ENCODE results near the gene SNCA.

Gene SNCA

GRCh38 chr4:89759426-89759825 is 77.5 kb downstream of the SNCA start:
- no peak for DNase-seq (ENCODE audit: low read depth)
- H3K4me3 ChIP-seq (ENCODE audit: low read length), result no peak overlapping the region
- TF ChIP-seq, protein P1, sequence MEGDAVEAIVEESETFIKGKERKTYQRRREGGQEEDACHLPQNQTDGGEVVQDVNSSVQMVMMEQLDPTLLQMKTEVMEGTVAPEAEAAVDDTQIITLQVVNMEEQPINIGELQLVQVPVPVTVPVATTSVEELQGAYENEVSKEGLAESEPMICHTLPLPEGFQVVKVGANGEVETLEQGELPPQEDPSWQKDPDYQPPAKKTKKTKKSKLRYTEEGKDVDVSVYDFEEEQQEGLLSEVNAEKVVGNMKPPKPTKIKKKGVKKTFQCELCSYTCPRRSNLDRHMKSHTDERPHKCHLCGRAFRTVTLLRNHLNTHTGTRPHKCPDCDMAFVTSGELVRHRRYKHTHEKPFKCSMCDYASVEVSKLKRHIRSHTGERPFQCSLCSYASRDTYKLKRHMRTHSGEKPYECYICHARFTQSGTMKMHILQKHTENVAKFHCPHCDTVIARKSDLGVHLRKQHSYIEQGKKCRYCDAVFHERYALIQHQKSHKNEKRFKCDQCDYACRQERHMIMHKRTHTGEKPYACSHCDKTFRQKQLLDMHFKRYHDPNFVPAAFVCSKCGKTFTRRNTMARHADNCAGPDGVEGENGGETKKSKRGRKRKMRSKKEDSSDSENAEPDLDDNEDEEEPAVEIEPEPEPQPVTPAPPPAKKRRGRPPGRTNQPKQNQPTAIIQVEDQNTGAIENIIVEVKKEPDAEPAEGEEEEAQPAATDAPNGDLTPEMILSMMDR (conservative IDR thresholded peaks at IDR 0.05; ENCODE audit: low read length), result no peak

DNA sequence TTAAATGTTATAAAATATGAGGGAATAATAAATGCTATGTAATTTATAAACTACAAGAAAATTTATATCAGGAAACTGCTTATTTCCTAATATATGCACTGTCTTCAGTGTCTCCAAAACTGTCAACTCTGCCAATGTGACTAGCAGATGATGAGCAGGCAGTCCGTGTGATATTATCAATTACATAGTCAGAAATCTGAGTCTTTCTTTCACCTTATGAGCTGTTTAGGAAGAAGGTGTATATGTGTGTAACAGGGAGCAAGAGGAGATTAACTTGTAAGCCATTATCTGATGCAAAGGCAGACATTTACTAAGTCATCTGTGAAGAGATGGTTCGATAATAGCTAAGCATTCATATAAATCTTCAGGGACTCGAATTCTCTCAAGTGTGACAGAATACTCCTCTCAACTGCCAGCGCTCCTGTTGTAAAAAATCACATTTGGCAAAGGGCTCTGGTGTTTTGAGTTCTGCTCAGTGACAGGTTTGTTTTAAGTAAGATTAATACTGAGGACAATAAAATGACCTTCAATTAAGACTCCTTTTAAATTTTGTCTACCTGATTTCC is 79.7 kb downstream of the SNCA start:
- TF ChIP-seq, protein P1 (conservative IDR thresholded peaks at IDR 0.05; ENCODE audit: low read length), result no peak

DNA sequence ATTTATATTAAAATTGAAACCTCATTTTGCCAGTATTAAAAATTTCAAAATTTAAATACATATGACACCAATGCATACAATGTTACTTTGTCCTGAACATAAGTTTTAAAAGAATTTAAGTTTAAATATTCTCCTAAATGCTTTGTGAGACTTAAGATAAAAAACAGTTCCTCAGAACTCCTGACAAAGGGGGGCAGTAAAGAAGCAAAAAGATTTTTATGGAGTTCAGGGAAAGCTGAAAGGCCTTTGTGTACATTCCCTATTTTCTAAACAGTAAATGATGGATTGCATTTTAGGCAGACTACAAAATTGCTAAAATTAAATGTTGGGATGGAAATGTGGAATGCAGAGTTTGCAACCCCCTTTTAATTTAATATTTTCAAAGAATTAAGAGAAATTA is 81.7 kb downstream of the SNCA start:
- no peak overlapping the region for H3K4me3 ChIP-seq (ENCODE audit: low read length)
- no peak for DNase-seq (ENCODE audit: low read depth)
- TF ChIP-seq, protein P1 (conservative IDR thresholded peaks at IDR 0.05; ENCODE audit: low read length), result peak; percentile 28

More for the DNA sequence above, 79.7 kb downstream of the SNCA start:
- no peak overlapping the region for H3K4me3 ChIP-seq (ENCODE audit: low read length)
- no peak for DNase-seq (ENCODE audit: low read depth)

DNA sequence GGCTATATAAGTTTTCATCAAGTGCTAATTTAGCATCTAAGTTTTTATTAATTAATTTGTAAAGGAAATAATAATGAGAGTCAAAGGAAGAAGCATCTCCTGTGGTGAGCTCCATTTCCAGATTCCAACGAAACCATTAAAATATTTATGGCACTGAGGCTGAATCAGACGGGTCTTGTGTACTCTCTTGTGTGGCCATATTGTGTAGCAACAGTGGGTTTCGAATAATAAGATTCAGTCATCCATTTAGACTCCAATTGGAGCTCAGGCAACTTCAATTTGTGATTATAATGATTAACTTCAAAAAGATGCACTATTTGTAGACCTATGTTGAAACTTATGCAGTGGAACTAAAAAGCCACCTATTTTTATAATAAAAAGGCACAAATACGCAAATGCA is 82.4 kb downstream of the SNCA start:
- DNase-seq (ENCODE audit: low read depth), result peak; percentile 21
- TF ChIP-seq, protein P1 (conservative IDR thresholded peaks at IDR 0.05; ENCODE audit: low read length), result no peak
- H3K4me3 ChIP-seq (ENCODE audit: low read length), result no peak overlapping the region

DNA sequence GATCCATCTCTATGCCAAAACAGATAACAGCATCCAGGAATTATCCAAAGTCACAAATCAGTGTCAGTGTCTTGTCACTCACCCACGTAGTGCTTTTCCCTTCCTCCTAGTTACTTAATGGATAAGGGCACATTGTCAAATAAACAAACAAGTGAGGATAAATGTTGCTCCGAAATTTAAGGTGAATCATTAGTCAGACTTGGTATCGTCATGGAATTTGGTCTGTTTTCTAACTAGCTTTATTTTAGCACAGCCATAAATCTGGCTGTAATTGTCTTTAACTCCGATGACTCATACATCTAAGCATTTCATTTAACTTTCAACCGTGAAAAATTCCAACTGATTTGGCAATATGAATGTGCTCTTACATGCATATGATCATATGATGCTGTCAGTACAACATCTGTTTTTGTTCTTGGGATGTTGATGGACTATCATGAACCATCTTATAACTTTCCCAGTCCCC is 83.3 kb downstream of the SNCA start:
- peak; percentile 98 for DNase-seq (ENCODE audit: low read depth)
- 0 out of 2 replicates have a peak overlapping the region, but pooled peaks have one; percentile 1 for H3K4me3 ChIP-seq (ENCODE audit: low read length)
- TF ChIP-seq, protein P1 (conservative IDR thresholded peaks at IDR 0.05; ENCODE audit: low read length), result no peak

DNA sequence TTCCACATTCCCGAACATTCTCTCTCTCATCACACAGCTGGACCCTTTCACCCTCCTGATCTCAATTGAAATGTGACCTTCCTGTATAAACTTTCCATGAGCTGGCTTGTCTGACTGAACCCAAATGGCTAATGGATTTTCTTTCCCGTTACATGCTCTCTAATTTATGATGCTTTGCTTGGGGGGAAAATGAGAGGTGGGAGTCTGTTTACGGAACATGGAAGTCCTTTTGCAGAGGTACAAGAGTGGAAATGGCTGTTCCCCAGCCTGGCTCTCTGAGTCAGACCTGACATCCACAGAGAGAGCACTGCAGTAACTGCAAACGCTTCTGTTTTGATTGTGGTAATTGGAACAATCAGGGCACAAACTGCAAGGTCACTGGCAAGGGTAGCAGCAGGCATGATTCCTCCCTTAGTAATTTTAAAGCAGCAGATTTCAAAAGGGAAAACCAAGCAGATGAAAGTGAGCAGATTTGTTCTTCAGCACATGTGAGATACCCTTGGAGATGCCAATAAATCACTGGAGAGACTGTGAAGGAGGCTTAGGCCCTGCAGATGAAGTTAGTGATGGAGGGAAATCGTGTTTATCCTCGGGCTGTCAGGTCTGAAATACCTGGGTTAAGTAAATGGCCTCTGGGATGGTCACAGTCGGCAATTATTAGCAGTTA is 83.9 kb downstream of the SNCA start:
- peak overlapping the region; percentile 3 for H3K4me3 ChIP-seq (ENCODE audit: low read length)
- DNase-seq (ENCODE audit: low read depth), result peak; percentile 87
- TF ChIP-seq, protein P1 (conservative IDR thresholded peaks at IDR 0.05; ENCODE audit: low read length), result no peak

DNA sequence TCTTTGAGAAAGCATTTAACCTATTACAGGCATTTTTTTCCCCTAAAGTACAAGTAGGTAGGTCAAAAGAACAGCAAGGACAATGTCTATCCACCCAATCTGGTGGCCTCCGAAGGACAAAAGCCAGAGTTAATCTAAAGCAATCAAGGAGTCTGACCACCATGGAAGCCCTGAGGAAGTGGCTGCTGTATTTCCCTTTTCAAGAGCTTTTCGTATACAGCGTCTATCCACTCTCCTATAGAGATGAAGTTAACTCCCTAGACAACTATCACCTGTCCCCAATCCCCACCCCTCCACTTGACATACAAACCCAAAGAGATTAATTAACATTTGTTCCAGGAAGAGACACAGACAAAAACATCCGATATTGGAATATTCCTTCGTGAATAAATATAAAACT is 85.5 kb downstream of the SNCA start:
- no peak for DNase-seq (ENCODE audit: low read depth)
- TF ChIP-seq, protein P1 (conservative IDR thresholded peaks at IDR 0.05; ENCODE audit: low read length), result no peak
- no peak overlapping the region for H3K4me3 ChIP-seq (ENCODE audit: low read length)

Data from AG10803 (cell line).